Psoas muscle (tissue), 8 donors: ENCODE data around the gene NDUFB11. TPM values are rescaled to one million over a fixed set of nuclear protein-coding genes. Genes with fewer than 3 reads are reported as not detected.

Experiments used
- ATAC-seq, 4 donors: fragments of 200-7000 bp; cut with Tn5 transposase; one replicate each; pipeline ENCODE4 v1.9.1; 2020; ENCODE audit warnings: moderate library complexity in 3 of 4, mild to moderate bottlenecking in 2 of 4
- DNase-seq, 2 donors: peaks; one replicate each; pipeline ENCODE4 v3.0.0-alpha.2; 2020
- H3K27ac ChIP-seq: fragments of 200-600 bp; one replicate; pipeline ENCODE4 v1.8.0; 2022
- H3K27me3 ChIP-seq, 3 donors: fragments of 200-600 bp in 1 of 3; one replicate each; pipeline versions ENCODE4 v1.6.1 to v1.8.0; 2013 to 2022; ENCODE audit warnings: low read length in 2 of 3, mild to moderate bottlenecking in 2 of 3, moderate library complexity in 1 of 3; ENCODE audit not compliant: insufficient read depth in 3 of 3
- H3K36me3 ChIP-seq, 2 donors: fragments of 200-600 bp in 1 of 2; one replicate each; pipeline versions ENCODE4 v1.6.1 to v1.8.0; 2013 to 2022; ENCODE audit warnings: low read depth in 1 of 2, mild to moderate bottlenecking in 1 of 2, moderate library complexity in 1 of 2; ENCODE audit not compliant: insufficient read depth in 1 of 2
- H3K4me1 ChIP-seq: fragments of 200-600 bp; one replicate; pipeline ENCODE4 v1.8.0; 2022
- H3K4me3 ChIP-seq: fragments of 200-600 bp; one replicate; pipeline ENCODE4 v1.8.0; 2022; ENCODE audit warnings: mild to moderate bottlenecking
- H3K9me3 ChIP-seq: fragments of 200-600 bp; one replicate; pipeline ENCODE4 v1.8.0; 2022
- CTCF ChIP-seq: fragments of 200-600 bp; IDR thresholded peaks from one replicate; pipeline ENCODE4 v1.8.0; 2022; ENCODE audit warnings: antibody characterized with exemption
- WGBS, 3 donors: extraction: QIAGEN DNeasy Blood & Tissue Kit; methylation state at CpG; one replicate each; pipeline versions ENCODE4 v1.1.6 to v1.1.7; 2013; 5-methylcytosine and 5-hydroxymethylcytosine counted together
- intact Hi-C, 2 donors: fragments of 100-400 bp; cut with DNase I; formaldehyde crosslinking; loops; one replicate each; pipeline versions ENCODE4 v1.11.0 to v1.14.2; 2022
- polyA plus RNA-seq, 3 donors: library from polyadenylated mRNA; stranded (reverse); fragments of 200-250 nt; gene quantifications; one replicate each; pipeline ENCODE4 v1.2.3, GENCODE V29; 2013
- total RNA-seq, 4 donors: library from RNA; stranded (reverse); fragmentation: NEBNext Ultra II Directional in 2 of 4; extraction: Animal tissue kit (Norgen Biotek cat#: 25700) in 2 of 4; gene quantifications; one replicate each; pipeline versions ENCODE4 v1.2.1 to v1.2.4, GENCODE V29; 2021 to 2023
- donor health status: healthy with polysubstance abuse.
- donor health status: DM: no; HTN: no; CAD: no; lungs with moderate emphysema.
- donor health status: Bipolar disorder and iron deficiency.
- donor health status: healthy.
- donor health status: DM: yes; HTN: yes; CAD: no.
- donor health status: DM: no; HTN: no; CAD: no.
- donor health status: DM: no; HTN: no; CAD: no.
- donor health status: DM: yes; HTN: yes; CAD: no.

The NDUFB11 gene
- total and polyA plus RNA-seq, 7 donors, result 142 to 207 (median 175) TPM

GRCh38 chrX:47164420-47164819, 19.9 kb upstream of the NDUFB11 start:
- no peaks in the 10 kb centered on the region for H3K4me1 ChIP-seq
- intact Hi-C loops, result no loop called here
- 95 to 99% (median 97%) methylated on average over 3 of the region's 3 CpGs for WGBS, 3 donors
- no peak for ATAC-seq
- TF ChIP-seq CTCF, result no peak
- peaks cover 0 to 8% of the 10 kb centered on the region in 2 donors for H3K36me3 ChIP-seq
- DNase-seq, result no peak
- no peaks in the 10 kb centered on the region for H3K9me3 ChIP-seq
- no peak overlapping the region for H3K27ac ChIP-seq
- no peak overlapping the region for H3K4me3 ChIP-seq
- peaks cover 0 to 17% (median 0%) of the 10 kb centered on the region in 3 donors for H3K27me3 ChIP-seq

- Histone ChIP-seq H3K4me3 (no peak overlapping the region), H3K27me3 (peaks cover 0 to 5% (median 0%) of the 10 kb centered on the region in 3 donors), H3K4me1 (no peaks in the 10 kb centered on the region), H3K36me3 (peaks cover 0 to 4% of the 10 kb centered on the region in 2 donors), H3K9me3 (peaks cover 5% of the 10 kb centered on the region), H3K27ac (no peak overlapping the region)
- WGBS, 3 donors, result 92 to 99% (median 98%) methylated on average over 5 of the region's 5 CpGs
- intact Hi-C loops, result no loop called here
- TF ChIP-seq CTCF, result no peak
- ATAC-seq (no peak), DNase-seq (no peak)
Measured at GRCh38 chrX:47162927-47163583, 18.6 kb upstream of the NDUFB11 start.

- DNase-seq (no peak), ATAC-seq (no peak)
- Histone ChIP-seq H3K4me3 (no peak overlapping the region), H3K36me3 (peaks cover 0 to 13% of the 10 kb centered on the region in 2 donors), H3K27me3 (peaks cover 0 to 5% (median 0%) of the 10 kb centered on the region in 3 donors), H3K27ac (no peak overlapping the region), H3K9me3 (peaks cover 5% of the 10 kb centered on the region), H3K4me1 (no peaks in the 10 kb centered on the region)
- WGBS, 3 donors, result 62 to 76% (median 69%) methylated on average over 4 of the region's 4 CpGs
- intact Hi-C loops, result no loop called here
- no peak for TF ChIP-seq CTCF
Measured at GRCh38 chrX:47160781-47161180, 16.3 kb upstream of the NDUFB11 start.

- WGBS, 3 donors, result 95 to 100% (median 99%) methylated on average over 5 of the region's 5 CpGs
- Histone ChIP-seq H3K4me3 (no peak overlapping the region), H3K4me1 (no peaks in the 10 kb centered on the region), H3K27me3 (peaks cover 0 to 5% (median 0%) of the 10 kb centered on the region in 3 donors), H3K36me3 (peaks cover 0 to 13% of the 10 kb centered on the region in 2 donors), H3K27ac (no peak overlapping the region), H3K9me3 (peaks cover 5% of the 10 kb centered on the region)
- intact Hi-C loops, result no loop called here
- no peak for TF ChIP-seq CTCF
- no peak for DNase-seq
- no peak for ATAC-seq
Measured at GRCh38 chrX:47158781-47159180, 14.3 kb upstream of the NDUFB11 start.

GRCh38 chrX:47158131-47158530, 13.6 kb upstream of the NDUFB11 start:
- intact Hi-C loops, result no loop called here
- ATAC-seq (no peak), DNase-seq (no peak)
- H3K36me3 ChIP-seq, result peaks cover 0 to 16% of the 10 kb centered on the region in 2 donors
- H3K27ac ChIP-seq, result no peak overlapping the region
- peaks cover 0 to 5% (median 0%) of the 10 kb centered on the region in 3 donors for H3K27me3 ChIP-seq
- no peaks in the 10 kb centered on the region for H3K4me1 ChIP-seq
- H3K4me3 ChIP-seq, result no peak overlapping the region
- TF ChIP-seq CTCF, result no peak
- H3K9me3 ChIP-seq, result peaks cover 5% of the 10 kb centered on the region
- WGBS, 3 donors, result 87 to 97% (median 96%) methylated on average over 7 to 16 of the region's 16 CpGs
